ENCODE data around the gene PIAS4.
A peak's percentile ranks its signal among the peaks of the same experiment; 100 is the strongest.

Gene PIAS4

GRCh38 chr19:4054441-4055208 lies 47.1 kb downstream of the PIAS4 start:
- H3K4me3 ChIP-seq (ENCODE audit: low read depth, low read length) = no peak overlapping the region
- no peak for TF ChIP-seq CTCF (IDR thresholded peaks at IDR 0.05; ENCODE audit: insufficient read depth, low read length, missing control alignments)
- no peak for DNase-seq (ENCODE audit: low read depth, low spot score)
- CTCF ChIA-PET = no interaction called here
- POLR2A ChIA-PET = no interaction called here

GRCh38 chr19:4055209-4055552 lies 47.6 kb downstream of the PIAS4 start:
- H3K4me3 ChIP-seq (ENCODE audit: low read depth, low read length) = no peak overlapping the region
- ChIA-PET CTCF (no interaction called here), POLR2A (no interaction called here)
- DNase-seq (ENCODE audit: low read depth, low spot score) = no peak
- no peak for TF ChIP-seq CTCF (IDR thresholded peaks at IDR 0.05; ENCODE audit: insufficient read depth, low read length, missing control alignments)

GRCh38 chr19:4057931-4058692 lies 50.6 kb downstream of the PIAS4 start:
- TF ChIP-seq CTCF (IDR thresholded peaks at IDR 0.05; ENCODE audit: insufficient read depth, low read length, missing control alignments) = peak; percentile 1
- CTCF ChIA-PET = interaction anchor here (2.6 kb wide), 1 partner anchor 70 kb away, joined by 7 read pairs; no protein-coding TSS in a partner anchor
- POLR2A ChIA-PET = interaction anchor here (0.6 to 1.0 kb wide), 4 partner anchors 25 to 89 kb away, joined by 3 to 4 read pairs (median 3); no protein-coding TSS in a partner anchor
- no peak for DNase-seq (ENCODE audit: low read depth, low spot score)
- H3K4me3 ChIP-seq (ENCODE audit: low read depth, low read length) = peak overlapping the region; percentile 6; the same call in 1 of the 2 replicates

GRCh38 chr19:4058693-4059452 lies 51.3 kb downstream of the PIAS4 start:
- no peak for TF ChIP-seq CTCF (IDR thresholded peaks at IDR 0.05; ENCODE audit: insufficient read depth, low read length, missing control alignments)
- ChIA-PET CTCF (interaction anchor here (2.6 kb wide), 1 partner anchor 71 kb away, joined by 7 read pairs; no protein-coding TSS in a partner anchor), POLR2A (interaction anchor here (0.5 to 1.0 kb wide), 5 partner anchors 26 to 90 kb away, joined by 3 to 5 read pairs (median 3); no protein-coding TSS in a partner anchor)
- DNase-seq (ENCODE audit: low read depth, low spot score) = no peak
- H3K4me3 ChIP-seq (ENCODE audit: low read depth, low read length) = peak overlapping the region; percentile 6

- ChIA-PET CTCF (interaction anchor here (2.6 kb wide), 1 partner anchor 72 kb away, joined by 7 read pairs; no protein-coding TSS in a partner anchor), POLR2A (interaction anchor here (0.5 to 0.6 kb wide), 2 partner anchors 30 to 72 kb away, joined by 5 to 8 read pairs; no protein-coding TSS in a partner anchor)
- no peak for TF ChIP-seq CTCF (IDR thresholded peaks at IDR 0.05; ENCODE audit: insufficient read depth, low read length, missing control alignments)
- no peak overlapping the region; the same call in 1 of the 2 replicates for H3K4me3 ChIP-seq (ENCODE audit: low read depth, low read length)
- DNase-seq (ENCODE audit: low read depth, low spot score) = no peak
These were observed 51.9 kb downstream of the PIAS4 start for GRCh38 chr19:4059453-4059871.
